ENCODE results near the gene FBN3. TPM values are rescaled to one million over a fixed set of nuclear protein-coding genes. Genes with fewer than 3 reads are reported as not detected.

FBN3 gene
- total RNA-seq, 1 donor from 2014 or later: 15.5 TPM

DNA sequence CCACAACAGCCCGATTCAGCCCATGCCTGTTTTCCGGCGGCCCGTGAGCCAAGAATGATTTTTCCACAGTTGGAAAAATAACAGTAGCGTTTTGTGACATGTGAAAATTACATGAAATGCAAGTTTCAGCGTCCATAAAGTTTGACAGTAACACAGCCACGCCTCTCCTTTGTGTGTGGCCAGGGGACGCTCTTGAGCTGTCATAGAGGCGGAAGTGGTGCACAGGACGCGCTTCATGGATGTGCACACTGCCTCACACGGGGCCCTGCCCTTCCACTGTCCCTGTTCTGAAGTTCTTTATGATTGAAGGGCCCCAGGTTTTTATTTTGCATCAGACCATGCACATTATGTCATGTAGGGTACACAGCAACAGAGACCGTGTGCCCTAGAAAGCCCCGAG, 131.6 kb downstream of the FBN3 start:
- DNase-seq (ENCODE audit: low spot score): no peak
- TF ChIP-seq, protein P1, sequence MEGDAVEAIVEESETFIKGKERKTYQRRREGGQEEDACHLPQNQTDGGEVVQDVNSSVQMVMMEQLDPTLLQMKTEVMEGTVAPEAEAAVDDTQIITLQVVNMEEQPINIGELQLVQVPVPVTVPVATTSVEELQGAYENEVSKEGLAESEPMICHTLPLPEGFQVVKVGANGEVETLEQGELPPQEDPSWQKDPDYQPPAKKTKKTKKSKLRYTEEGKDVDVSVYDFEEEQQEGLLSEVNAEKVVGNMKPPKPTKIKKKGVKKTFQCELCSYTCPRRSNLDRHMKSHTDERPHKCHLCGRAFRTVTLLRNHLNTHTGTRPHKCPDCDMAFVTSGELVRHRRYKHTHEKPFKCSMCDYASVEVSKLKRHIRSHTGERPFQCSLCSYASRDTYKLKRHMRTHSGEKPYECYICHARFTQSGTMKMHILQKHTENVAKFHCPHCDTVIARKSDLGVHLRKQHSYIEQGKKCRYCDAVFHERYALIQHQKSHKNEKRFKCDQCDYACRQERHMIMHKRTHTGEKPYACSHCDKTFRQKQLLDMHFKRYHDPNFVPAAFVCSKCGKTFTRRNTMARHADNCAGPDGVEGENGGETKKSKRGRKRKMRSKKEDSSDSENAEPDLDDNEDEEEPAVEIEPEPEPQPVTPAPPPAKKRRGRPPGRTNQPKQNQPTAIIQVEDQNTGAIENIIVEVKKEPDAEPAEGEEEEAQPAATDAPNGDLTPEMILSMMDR (IDR thresholded peaks at IDR 0.05; ENCODE audit: unreplicated experiment): no peak
- peaks cover 3% of the 10 kb centered on the region for H3K4me1 Mint-ChIP-seq (ENCODE audit: unreplicated experiment)
- H3K27me3 Mint-ChIP-seq (ENCODE audit: unreplicated experiment): no peaks in the 10 kb centered on the region
- H3K36me3 Mint-ChIP-seq (ENCODE audit: low read depth, unreplicated experiment): no peaks in the 10 kb centered on the region
- no peaks in the 10 kb centered on the region for H3K9me3 Mint-ChIP-seq (ENCODE audit: unreplicated experiment)
- H3K27ac Mint-ChIP-seq (ENCODE audit: unreplicated experiment): no peak overlapping the region
- no peak overlapping the region for H3K4me3 Mint-ChIP-seq (ENCODE audit: unreplicated experiment)

Other genes with a start within 250 kb of the FBN3 start
- 31.1 TPM for gene MAP2K7, start 245.7 kb downstream of the FBN3 start, total RNA-seq (ENCODE audit: unreplicated experiment)
- gene TGFBR3L, start 234.8 kb downstream of the FBN3 start, total RNA-seq (ENCODE audit: unreplicated experiment): not detected
- 13.5 TPM for gene SNAPC2, start 229.3 kb downstream of the FBN3 start, total RNA-seq (ENCODE audit: unreplicated experiment)
- gene CTXN1, start 223.5 kb downstream of the FBN3 start, total RNA-seq (ENCODE audit: unreplicated experiment): 18.3 TPM
- 46.5 TPM for gene TIMM44, start 205.9 kb downstream of the FBN3 start, total RNA-seq (ENCODE audit: unreplicated experiment)
- gene ELAVL1, start 144.0 kb downstream of the FBN3 start, total RNA-seq (ENCODE audit: unreplicated experiment): 135 TPM
- not detected for gene CCL25, start 96.8 kb downstream of the FBN3 start, total RNA-seq (ENCODE audit: unreplicated experiment)
- gene CERS4, start 59.8 kb upstream of the FBN3 start, total RNA-seq (ENCODE audit: unreplicated experiment): 34.2 TPM
- 111 TPM for gene CD320, start 158.8 kb upstream of the FBN3 start, total RNA-seq (ENCODE audit: unreplicated experiment)
- 39.9 TPM for gene NDUFA7, start 171.8 kb upstream of the FBN3 start, total RNA-seq (ENCODE audit: unreplicated experiment)
- 1,732 TPM for gene RPS28, start 171.9 kb upstream of the FBN3 start, total RNA-seq (ENCODE audit: unreplicated experiment)
- 109 TPM for gene KANK3, start 193.7 kb upstream of the FBN3 start, total RNA-seq (ENCODE audit: unreplicated experiment)
- 14.3 TPM for gene ANGPTL4, start 214.6 kb upstream of the FBN3 start, total RNA-seq (ENCODE audit: unreplicated experiment)
- gene RAB11B, start 240.8 kb upstream of the FBN3 start, total RNA-seq (ENCODE audit: unreplicated experiment): 130 TPM

All from endothelial cell (in vitro differentiated cells).